IMR-90 (cell line): ENCODE measurements around the gene ARMC3. TPM values are rescaled to one million over a fixed set of nuclear protein-coding genes. Genes with fewer than 3 reads are reported as not detected.

Experiments used
- ATAC-seq: fragments of 200-7000 bp; cut with Tn5 transposase; 2 replicates; pipeline ENCODE4 v1.9.1; 2020; ENCODE audit warnings: low read depth, mild to moderate bottlenecking, moderate library complexity
- BruUV-seq: library from RNA; stranded (reverse); fragments of 400-500 nt; replicated peaks from 2 replicates; lab custom pipeline; 2021; lab: Mats Ljungman, UMichigan
- CTCF ChIA-PET: fragments of 300-600 bp; formaldehyde crosslinking; extraction: SDS; loops from one replicate; lab custom pipeline; 2021; ENCODE audit warnings: antibody characterized with exemption; lab: Yijun Ruan, JAX
- POLR2A ChIA-PET: fragments of 300-600 bp; sonication (Branson Sonifier 250); formaldehyde crosslinking; loops from one replicate; lab custom pipeline; 2022; ENCODE audit warnings: antibody characterized with exemption; ENCODE audit not compliant: unreplicated experiment; lab: Charles Lee
- DNase-seq: peaks from one replicate; pipeline ENCODE4 v3.0.0; 2013
- H2AFZ ChIP-seq: replicated peaks from 2 replicates; pipeline ENCODE3; 2013; ENCODE audit warnings: low read length, mild to moderate bottlenecking; ENCODE audit not compliant: poor library complexity
- H2AK5ac ChIP-seq: 2 replicates; pipeline ENCODE4 v1.6.1; 2013; ENCODE audit warnings: low read depth, low read length, inconsistent platforms
- H2AK9ac ChIP-seq: replicated peaks from 2 replicates; pipeline ENCODE3; 2013; ENCODE audit warnings: mild to moderate bottlenecking, low read depth, low read length, moderate library complexity; ENCODE audit not compliant: poor library complexity
- H2BK120ac ChIP-seq: 2 replicates; pipeline ENCODE4 v1.6.1; 2013; ENCODE audit warnings: low read depth, low read length, inconsistent platforms
- H2BK15ac ChIP-seq: 3 replicates; pipeline ENCODE4 v1.6.1; 2013; ENCODE audit warnings: low read depth, low read length, inconsistent platforms
- H2BK20ac ChIP-seq: 2 replicates; pipeline ENCODE4 v1.6.1; 2013; ENCODE audit warnings: low read depth, mild to moderate bottlenecking, inconsistent platforms, low read length, moderate library complexity
- H2BK5ac ChIP-seq: 2 replicates; pipeline ENCODE4 v1.6.1; 2013; ENCODE audit warnings: mild to moderate bottlenecking, low read depth, low read length, inconsistent platforms; ENCODE audit not compliant: poor library complexity, severe bottlenecking
- H3K14ac ChIP-seq: replicated peaks from 2 replicates; pipeline ENCODE4 v1.6.1; 2013; ENCODE audit warnings: low read depth, low read length, inconsistent platforms
- H3K18ac ChIP-seq: 2 replicates; pipeline ENCODE4 v1.6.1; 2013; ENCODE audit warnings: low read depth, low read length, control low read depth
- H3K23ac ChIP-seq: 2 replicates; pipeline ENCODE4 v1.6.1; 2013; ENCODE audit warnings: low read depth, low read length, inconsistent platforms
- H3K27ac ChIP-seq: 2 replicates; pipeline ENCODE4 v1.5.1; 2013; ENCODE audit warnings: mild to moderate bottlenecking, control low read depth, low read length; ENCODE audit not compliant: insufficient read depth
- H3K27me3 ChIP-seq: 2 replicates; pipeline ENCODE4 v1.6.1; 2013; ENCODE audit warnings: low read length; ENCODE audit not compliant: control insufficient read depth, insufficient read depth
- H3K36me3 ChIP-seq: 2 replicates; pipeline ENCODE4 v1.6.1; 2013; ENCODE audit warnings: low read length, mixed read lengths; ENCODE audit not compliant: control insufficient read depth, insufficient read depth
- H3K4ac ChIP-seq: 2 replicates; pipeline ENCODE4 v1.6.1; 2013; ENCODE audit warnings: low read depth, low read length, inconsistent platforms
- H3K4me1 ChIP-seq: 2 replicates; pipeline ENCODE4 v1.6.1; 2013; ENCODE audit warnings: low read length, mixed read lengths; ENCODE audit not compliant: control insufficient read depth, insufficient read depth
- H3K4me2 ChIP-seq: 2 replicates; pipeline ENCODE4 v1.6.1; 2013; ENCODE audit warnings: low read depth, mild to moderate bottlenecking, control low read depth, low read length, moderate library complexity
- H3K4me3 ChIP-seq: 2 replicates; pipeline ENCODE4 v1.5.1; 2013; ENCODE audit warnings: low read depth, mild to moderate bottlenecking, control low read depth, low read length, moderate library complexity; ENCODE audit not compliant: insufficient read depth
- H3K56ac ChIP-seq: 2 replicates; pipeline ENCODE4 v1.6.1; 2013; ENCODE audit warnings: low read length, inconsistent platforms; ENCODE audit not compliant: insufficient read depth; ENCODE audit errors: extremely low read depth
- H3K79me1 ChIP-seq, 2 experiments: 2 replicates each; pipeline ENCODE4 v1.6.1; 2013; ENCODE audit warnings: low read length in 2 of 2, inconsistent platforms in 1 of 2, low read depth in 1 of 2
- H3K9ac ChIP-seq: 2 replicates; pipeline ENCODE4 v1.6.1; 2013; ENCODE audit warnings: low read depth, low read length, control low read depth
- H3K9me1 ChIP-seq: 2 replicates; pipeline ENCODE4 v1.6.1; 2013; ENCODE audit warnings: low read length, inconsistent platforms; ENCODE audit not compliant: insufficient read depth
- H3K9me3 ChIP-seq: 2 replicates; pipeline ENCODE4 v1.6.1; 2013; ENCODE audit warnings: low read length; ENCODE audit not compliant: control insufficient read depth, insufficient read depth
- H4K20me1 ChIP-seq: 2 replicates; pipeline ENCODE4 v1.6.1; 2013; ENCODE audit warnings: low read length, inconsistent platforms; ENCODE audit not compliant: insufficient read depth
- H4K5ac ChIP-seq: 2 replicates; pipeline ENCODE4 v1.6.1; 2013; ENCODE audit warnings: mild to moderate bottlenecking, low read depth, low read length, control low read depth
- H4K8ac ChIP-seq, 2 experiments: 2 replicates each; pipeline ENCODE4 v1.6.1; 2013; ENCODE audit warnings: low read depth in 2 of 2, low read length in 2 of 2, control low read depth in 1 of 2, inconsistent platforms in 1 of 2
- H4K91ac ChIP-seq: 2 replicates; pipeline ENCODE4 v1.6.1; 2013; ENCODE audit warnings: low read depth, low read length, inconsistent platforms; ENCODE audit not compliant: insufficient read depth
- BHLHE40 ChIP-seq: fragments of 150-350 bp; IDR thresholded peaks from 2 replicates; pipeline ENCODE4 v1.6.1; 2016; ENCODE audit warnings: mild to moderate bottlenecking, low read depth, low read length
- CEBPB ChIP-seq: IDR thresholded peaks from 2 replicates; pipeline ENCODE4 v1.6.1; 2012; ENCODE audit warnings: low read depth, low read length, improper control_type of control experiment
- ELK1 ChIP-seq: fragments of 150-350 bp; IDR thresholded peaks from 2 replicates; pipeline ENCODE4 v1.6.1; 2016; ENCODE audit warnings: low read depth, mild to moderate bottlenecking, low read length, moderate library complexity, borderline replicate concordance
- FOS ChIP-seq: fragments of 150-350 bp; IDR thresholded peaks from 2 replicates; pipeline ENCODE4 v1.6.1; 2016; ENCODE audit warnings: low read depth, low read length
- MAFK ChIP-seq: IDR thresholded peaks from 2 replicates; pipeline ENCODE4 v1.6.1; 2012; ENCODE audit warnings: low read depth, low read length, improper control_type of control experiment
- MXI1 ChIP-seq: IDR thresholded peaks from 2 replicates; pipeline ENCODE4 v1.6.1; 2012; ENCODE audit warnings: low read depth, mild to moderate bottlenecking, low read length, moderate library complexity, borderline replicate concordance
- POLR2A ChIP-seq: IDR thresholded peaks from 2 replicates; pipeline ENCODE4 v1.6.1; 2012; ENCODE audit warnings: mild to moderate bottlenecking, low read depth, low read length
- RCOR1 ChIP-seq: IDR thresholded peaks from 2 replicates; pipeline ENCODE4 v1.6.1; 2012; ENCODE audit warnings: mild to moderate bottlenecking, low read length, improper control_type of control experiment; ENCODE audit not compliant: insufficient replicate concordance
- WGBS, 2 experiments: methylation state at CpG; one replicate each; pipeline versions ENCODE4 v1.1.5 to v1.1.7; 2013; ENCODE audit warnings: missing lambda C conversion rate in 2 of 2; ENCODE audit not compliant: insufficient read length in 1 of 2; ENCODE audit errors: extremely low coverage in 2 of 2; 5-methylcytosine and 5-hydroxymethylcytosine counted together
- dilution Hi-C: fragments of 300-500 bp; cut with HindIII; formaldehyde crosslinking; loops from one replicate; pipeline ENCODE4 v1.14.3; 2018; ENCODE audit warnings: low sequenced_read_pairs; ENCODE audit not compliant: unreplicated experiment
- in situ Hi-C: fragments of 300-500 bp; cut with MboI; formaldehyde crosslinking; loops from 3 replicates; pipeline ENCODE4 v1.14.3; 2019; ENCODE audit warnings: low sequenced_read_pairs, inconsistent platforms, mixed read lengths
- intact Hi-C: fragments of 100-400 bp; cut with micrococcal nuclease; formaldehyde crosslinking; loops from 2 replicates; pipeline ENCODE4 v1.10.0; 2022
- polyA plus RNA-seq, 3 experiments: library from polyadenylated mRNA; depleted of rRNA; stranded (reverse); fragments of >200 nt; gene quantifications; 2 replicates each; pipeline ENCODE4 v1.2.3, GENCODE V29; 2012; ENCODE audit warnings: low replicate concordance in 1 of 3
- total RNA-seq: library from RNA; depleted of rRNA; stranded (reverse); fragments of >200 nt; gene quantifications from 2 replicates; pipeline ENCODE4 v1.2.3, GENCODE V29; 2012

ARMC3 gene
- total and polyA plus RNA-seq, 2 of the 4 experiments (the other 2 are of a cell fraction), result not detected

GRCh38 chr10:23037152-23037551 lies 109.3 kb downstream of the ARMC3 start:
- no peak overlapping the region for H3K4me3 ChIP-seq
- H3K9me3 ChIP-seq, result no peaks in the 10 kb centered on the region
- intact Hi-C loops, result no loop called here
- H3K9ac ChIP-seq, result no peak overlapping the region
- H4K5ac ChIP-seq, result no peak overlapping the region
- no peak overlapping the region for H2BK20ac ChIP-seq
- no peaks in the 10 kb centered on the region for H3K27me3 ChIP-seq
- no peak overlapping the region for H3K14ac ChIP-seq
- no peaks in the 10 kb centered on the region for H4K20me1 ChIP-seq
- no peaks in the 10 kb centered on the region for H3K79me1 ChIP-seq
- no peak for ATAC-seq
- H3K4me2 ChIP-seq, result no peak overlapping the region
- no peaks in the 10 kb centered on the region for H3K4me1 ChIP-seq
- H3K27ac ChIP-seq, result no peak overlapping the region
- no peaks in the 10 kb centered on the region for H3K9me1 ChIP-seq
- ChIA-PET CTCF (no interaction called here), POLR2A (no interaction called here)
- WGBS, 2 experiments, result 100% methylated on average over 1 of the region's 10 CpGs; no CpG with 5 or more reads in 1 of the 2 experiments
- H2AK9ac ChIP-seq, result no peak overlapping the region
- no peak for DNase-seq
- H3K4ac ChIP-seq, result no peak overlapping the region
- TF ChIP-seq RCOR1, result no peak
- no peak for TF ChIP-seq ELK1
- no peak for TF ChIP-seq CEBPB
- no peak for TF ChIP-seq MAFK
- no peak for TF ChIP-seq FOS
- no peak for TF ChIP-seq BHLHE40
- no peak for TF ChIP-seq MXI1
- no peak for TF ChIP-seq POLR2A
- dilution Hi-C loops, result no loop called here
- no peaks in the 10 kb centered on the region for H3K36me3 ChIP-seq
- H2BK5ac ChIP-seq, result no peak overlapping the region
- no peak overlapping the region for H4K8ac ChIP-seq
- no peak overlapping the region for H3K18ac ChIP-seq
- H2BK15ac ChIP-seq, result no peak overlapping the region
- no peak overlapping the region for H4K91ac ChIP-seq
- no TSS peak for BruUV-seq
- no peak overlapping the region for H3K23ac ChIP-seq
- H2AFZ ChIP-seq, result no peak overlapping the region
- H3K56ac ChIP-seq, result no peak overlapping the region
- no peak overlapping the region for H2BK120ac ChIP-seq
- in situ Hi-C loops, result no loop called here
- H2AK5ac ChIP-seq, result no peak overlapping the region
